MG63 (cell line): ENCODE measurements around the gene FOXC2. TPM values are rescaled to one million over a fixed set of nuclear protein-coding genes. Genes with fewer than 3 reads are reported as not detected.

ENCODE experiments used
- DNase-seq: peaks from one replicate; pipeline ENCODE4 v3.0.0-alpha.2; 2020
- H3K27me3 ChIP-seq: fragments of 250-450 bp; sonication (Bioruptor Pico); 2 replicates; pipeline ENCODE4 v1.5.1; 2020; ENCODE audit warnings: mild to moderate bottlenecking, moderate library complexity
- H3K36me3 ChIP-seq: fragments of 250-450 bp; sonication (Bioruptor Pico); 2 replicates; pipeline ENCODE4 v1.5.1; 2020; ENCODE audit warnings: mild to moderate bottlenecking, moderate library complexity
- H3K4me3 ChIP-seq: fragments of 250-450 bp; sonication (Bioruptor Pico); 2 replicates; pipeline ENCODE4 v1.5.1; 2020; ENCODE audit warnings: mild to moderate bottlenecking, moderate library complexity
- H3K9me3 ChIP-seq: fragments of 250-450 bp; sonication (Bioruptor Pico); 2 replicates; pipeline ENCODE4 v1.5.1; 2020; ENCODE audit warnings: mild to moderate bottlenecking, moderate library complexity
- total RNA-seq: library from RNA; depleted of rRNA; stranded (reverse); fragments of >200 nt; shearing (Covaris generic); gene quantifications from 2 replicates; pipeline ENCODE4 v1.2.3, GENCODE V29; 2014; ENCODE audit warnings: low replicate concordance; rRNA removed

FOXC2 gene
- total RNA-seq, 1 experiment from 2014 or later: 7.1 TPM

DNA sequence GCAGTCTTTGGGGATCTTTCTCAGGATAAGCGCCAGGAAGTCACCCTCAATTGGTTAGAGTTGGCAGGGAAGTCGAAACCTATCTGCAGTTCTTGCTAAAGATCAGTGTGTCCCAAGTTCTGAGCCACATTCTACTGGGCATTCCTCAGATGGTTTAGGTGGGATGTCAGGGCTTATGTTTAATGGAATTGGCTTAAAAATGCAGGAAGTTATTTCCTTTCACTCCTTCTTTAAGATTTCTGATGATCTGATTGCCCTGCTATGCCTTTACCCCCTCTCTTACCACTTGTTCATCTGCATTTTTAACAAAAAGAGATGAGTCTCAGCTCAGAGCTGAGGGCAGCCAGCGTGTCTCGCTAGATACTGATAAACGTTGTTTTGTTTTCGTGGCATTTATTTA, 42.5 kb downstream of the FOXC2 start:
- no peak overlapping the region for H3K4me3 ChIP-seq

GRCh38 chr16:86609661-86610060, 43.0 kb downstream of the FOXC2 start:
- Histone ChIP-seq H3K36me3 (no peaks in the 10 kb centered on the region; the same call in 1 of the 2 replicates), H3K9me3 (peaks cover 7% of the 10 kb centered on the region), H3K4me3 (no peak overlapping the region), H3K27me3 (no peaks in the 10 kb centered on the region)
- no peak for DNase-seq

More for the DNA sequence above, 42.5 kb downstream of the FOXC2 start:
- Histone ChIP-seq H3K27me3 (no peaks in the 10 kb centered on the region), H3K9me3 (peaks cover 12% of the 10 kb centered on the region), H3K36me3 (no peaks in the 10 kb centered on the region; the same call in 1 of the 2 replicates)
- DNase-seq: peak; percentile 86

DNA sequence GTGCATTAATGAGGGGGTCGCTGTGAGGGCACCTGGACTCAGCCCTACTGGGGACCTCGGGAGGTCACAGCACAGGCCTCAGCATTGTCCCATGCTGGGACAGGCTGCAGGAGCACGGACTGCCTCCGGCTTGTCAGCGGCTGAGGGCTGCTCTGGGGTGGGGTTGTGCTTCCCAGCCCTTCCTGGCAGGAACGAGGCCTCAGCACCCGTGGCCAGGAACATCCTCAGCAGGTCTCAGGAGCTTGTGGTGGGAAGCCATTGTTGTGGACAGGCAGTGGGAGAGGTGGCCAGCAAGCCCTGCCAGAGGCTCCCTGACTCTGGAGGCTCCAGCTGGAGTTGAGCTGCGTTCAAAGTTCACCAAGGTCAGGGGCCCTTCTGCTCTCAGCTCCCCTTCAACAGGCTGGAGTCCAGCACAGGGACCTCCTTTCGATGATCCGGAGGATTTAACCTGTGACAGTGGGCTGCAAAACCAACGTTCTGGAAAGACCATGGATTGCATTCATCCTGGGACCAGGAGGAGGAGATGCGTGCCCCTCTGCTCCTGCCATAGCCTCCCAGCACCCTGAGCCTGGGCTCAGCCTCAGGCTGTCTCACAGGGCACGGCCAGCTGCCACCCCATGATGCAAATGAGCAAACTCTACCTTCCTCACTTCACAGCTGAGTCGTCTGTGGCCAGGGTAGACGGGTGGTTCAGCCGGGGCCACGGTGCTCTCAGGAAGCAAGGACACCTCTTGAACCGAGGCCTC, 44.3 kb downstream of the FOXC2 start:
- no peaks in the 10 kb centered on the region for H3K27me3 ChIP-seq
- no peaks in the 10 kb centered on the region for H3K36me3 ChIP-seq
- H3K4me3 ChIP-seq: no peak overlapping the region
- peaks cover 3% of the 10 kb centered on the region; the same call in 1 of the 2 replicates for H3K9me3 ChIP-seq
- DNase-seq: no peak

GRCh38 chr16:86611525-86611855, 44.9 kb downstream of the FOXC2 start:
- no peak for DNase-seq
- H3K4me3 ChIP-seq: no peak overlapping the region
- H3K27me3 ChIP-seq: no peaks in the 10 kb centered on the region
- H3K36me3 ChIP-seq: no peaks in the 10 kb centered on the region
- no peaks in the 10 kb centered on the region for H3K9me3 ChIP-seq

GRCh38 chr16:86611941-86612340, 45.3 kb downstream of the FOXC2 start:
- no peak overlapping the region for H3K4me3 ChIP-seq
- H3K36me3 ChIP-seq: no peaks in the 10 kb centered on the region
- no peaks in the 10 kb centered on the region for H3K27me3 ChIP-seq
- no peak for DNase-seq
- H3K9me3 ChIP-seq: no peaks in the 10 kb centered on the region

DNA sequence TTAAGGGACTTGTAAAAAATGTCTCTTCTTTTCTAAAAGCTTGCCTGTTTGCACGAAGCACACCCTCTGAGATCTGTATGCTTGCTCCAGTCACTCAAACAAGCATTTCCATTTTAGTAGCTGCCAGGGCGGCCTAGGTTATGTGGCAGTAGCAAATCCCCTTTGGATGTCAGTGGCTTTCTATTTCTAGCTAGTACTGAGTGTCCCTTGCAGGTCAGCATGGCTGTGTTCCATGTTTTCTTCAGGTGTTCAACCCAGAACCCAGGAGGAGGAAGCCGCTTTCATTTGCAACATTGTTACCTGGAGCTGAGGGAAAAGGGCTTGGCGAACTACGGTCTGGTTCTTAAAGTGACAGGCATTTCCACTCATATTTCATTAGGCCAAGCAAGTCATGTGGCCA, 48.1 kb downstream of the FOXC2 start:
- H3K27me3 ChIP-seq: no peaks in the 10 kb centered on the region
- no peak overlapping the region for H3K4me3 ChIP-seq
- H3K36me3 ChIP-seq: no peaks in the 10 kb centered on the region
- DNase-seq: no peak
- H3K9me3 ChIP-seq: no peaks in the 10 kb centered on the region

DNA sequence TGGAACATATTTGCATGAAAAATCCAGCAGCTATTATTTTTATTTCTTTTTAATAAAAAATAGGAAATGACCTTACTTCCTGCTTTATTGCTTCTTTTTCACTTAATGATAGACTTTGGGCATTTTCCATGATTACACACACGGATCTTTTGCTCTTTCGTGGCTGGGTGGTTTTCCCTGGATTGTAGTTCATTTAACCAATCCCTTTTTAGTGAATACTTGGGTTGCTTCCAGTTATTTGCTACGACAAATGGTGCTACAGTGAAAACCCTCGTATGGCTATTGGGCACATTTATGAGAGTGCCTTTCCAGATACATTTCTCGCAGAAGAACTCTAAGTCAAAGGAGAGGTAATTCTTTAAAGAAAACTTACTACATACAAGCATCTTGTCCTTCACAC, 50.3 kb downstream of the FOXC2 start:
- no peak overlapping the region for H3K4me3 ChIP-seq
- no peaks in the 10 kb centered on the region for H3K36me3 ChIP-seq
- no peaks in the 10 kb centered on the region for H3K9me3 ChIP-seq
- no peaks in the 10 kb centered on the region for H3K27me3 ChIP-seq
- DNase-seq: no peak

GRCh38 chr16:86618431-86619238, 52.0 kb downstream of the FOXC2 start:
- DNase-seq: peak; percentile 61
- Histone ChIP-seq H3K4me3 (peak overlapping the region; percentile 20), H3K9me3 (no peaks in the 10 kb centered on the region), H3K36me3 (no peaks in the 10 kb centered on the region), H3K27me3 (no peaks in the 10 kb centered on the region)

Other genes starting within 250 kb of the FOXC2 start
- 8.9 and 13.0 TPM in 2 replicates for gene FOXF1, start 56.3 kb upstream of the FOXC2 start, total RNA-seq
- 40.8 and 43.8 TPM in 2 replicates for gene MTHFSD, start 11.6 kb upstream of the FOXC2 start, total RNA-seq
- not detected in 2 replicates for gene FOXL1, start 11.7 kb downstream of the FOXC2 start, total RNA-seq